H9 (cell line): ENCODE data around the gene UFSP2. TPM values are rescaled to one million over a fixed set of nuclear protein-coding genes. Genes with fewer than 3 reads are reported as not detected.

Experiments used
- DNase-seq: peaks from one replicate; pipeline ENCODE4 v3.0.0-alpha.2; 2017
- H2AFZ ChIP-seq: one replicate; pipeline ENCODE4 v1.6.1; 2013; ENCODE audit warnings: mild to moderate bottlenecking, low read length, control low read depth, moderate library complexity
- H2AK5ac ChIP-seq: 2 replicates; pipeline ENCODE4 v1.6.1; 2013; ENCODE audit warnings: low read length, control low read depth, mixed read lengths; ENCODE audit not compliant: insufficient read length
- H2BK120ac ChIP-seq: one replicate; pipeline ENCODE4 v1.6.1; 2013; ENCODE audit warnings: low read depth, mild to moderate bottlenecking, low read length, control low read depth, inconsistent platforms; ENCODE audit not compliant: poor library complexity, severe bottlenecking
- H2BK12ac ChIP-seq: 2 replicates; pipeline ENCODE4 v1.6.1; 2013; ENCODE audit warnings: low read length, control low read depth, mixed read lengths, low read depth; ENCODE audit not compliant: insufficient read length
- H2BK15ac ChIP-seq: 2 replicates; pipeline ENCODE4 v1.6.1; 2013; ENCODE audit warnings: low read depth, low read length, control low read depth
- H2BK20ac ChIP-seq: one replicate; pipeline ENCODE4 v1.6.1; 2013; ENCODE audit warnings: low read depth, mild to moderate bottlenecking, low read length, control low read depth, inconsistent platforms; ENCODE audit not compliant: poor library complexity, severe bottlenecking
- H2BK5ac ChIP-seq: 2 replicates; pipeline ENCODE4 v1.6.1; 2013; ENCODE audit warnings: low read length, control low read depth, mixed read lengths; ENCODE audit not compliant: insufficient read length
- H3K14ac ChIP-seq: 2 replicates; pipeline ENCODE4 v1.6.1; 2013; ENCODE audit warnings: low read length, control low read depth; ENCODE audit not compliant: insufficient read depth
- H3K18ac ChIP-seq: 2 replicates; pipeline ENCODE4 v1.6.1; 2013; ENCODE audit warnings: low read depth, mild to moderate bottlenecking, mixed read lengths, low read length, control low read depth; ENCODE audit not compliant: insufficient read length
- H3K23ac ChIP-seq: 2 replicates; pipeline ENCODE4 v1.6.1; 2013; ENCODE audit warnings: low read length, control low read depth, mixed read lengths, low read depth; ENCODE audit not compliant: insufficient read length
- H3K23me2 ChIP-seq: 2 replicates; pipeline ENCODE4 v1.6.1; 2013; ENCODE audit warnings: low read depth, mild to moderate bottlenecking, mixed read lengths, low read length, control low read depth; ENCODE audit not compliant: insufficient read length, poor library complexity, severe bottlenecking
- H3K27ac ChIP-seq: 2 replicates; pipeline ENCODE4 v1.5.1; 2013; ENCODE audit warnings: low read length, control low read depth, mixed read lengths, low read depth; ENCODE audit not compliant: insufficient read length
- H3K27me3 ChIP-seq: 2 replicates; pipeline ENCODE4 v1.6.1; 2013; ENCODE audit warnings: low read length, control low read depth, inconsistent platforms; ENCODE audit not compliant: insufficient read depth
- H3K4ac ChIP-seq: 2 replicates; pipeline ENCODE4 v1.6.1; 2013; ENCODE audit warnings: low read depth, mild to moderate bottlenecking, control low read depth, inconsistent platforms, low read length, moderate library complexity
- H3K4me1 ChIP-seq: 2 replicates; pipeline ENCODE4 v1.6.1; 2013; ENCODE audit warnings: low read length, control low read depth, inconsistent platforms; ENCODE audit not compliant: insufficient read depth
- H3K4me2 ChIP-seq: 2 replicates; pipeline ENCODE4 v1.6.1; 2013; ENCODE audit warnings: low read length, control low read depth, mixed read lengths; ENCODE audit not compliant: insufficient read length, insufficient read depth
- H3K56ac ChIP-seq: 2 replicates; pipeline ENCODE4 v1.6.1; 2013; ENCODE audit warnings: low read depth, mild to moderate bottlenecking, mixed read lengths, low read length, control low read depth; ENCODE audit not compliant: insufficient read length
- H3K79me1 ChIP-seq: 2 replicates; pipeline ENCODE4 v1.6.1; 2013; ENCODE audit warnings: low read depth, mild to moderate bottlenecking, moderate library complexity, low read length, control low read depth, inconsistent platforms; ENCODE audit not compliant: insufficient read depth, poor library complexity, severe bottlenecking
- H3K79me2 ChIP-seq: 2 replicates; pipeline ENCODE4 v1.6.1; 2013; ENCODE audit warnings: low read length, control low read depth, inconsistent platforms; ENCODE audit not compliant: insufficient read depth
- H3K9ac ChIP-seq: 2 replicates; pipeline ENCODE4 v1.6.1; 2013; ENCODE audit warnings: low read length, control low read depth, mixed read lengths; ENCODE audit not compliant: insufficient read length; ENCODE audit errors: extremely low read depth
- H3K9me3 ChIP-seq: one replicate; pipeline ENCODE4 v1.6.1; 2013; ENCODE audit warnings: low read depth, low read length, inconsistent platforms; ENCODE audit not compliant: control insufficient read depth
- H3T11ph ChIP-seq: one replicate; pipeline ENCODE4 v1.6.1; 2013; ENCODE audit warnings: mild to moderate bottlenecking, low read length, control low read depth, inconsistent platforms
- H4K20me1 ChIP-seq: one replicate; pipeline ENCODE4 v1.6.1; 2013; ENCODE audit not compliant: control insufficient read depth, insufficient read length, insufficient read depth
- H4K5ac ChIP-seq: 2 replicates; pipeline ENCODE4 v1.6.1; 2013; ENCODE audit warnings: low read depth, mild to moderate bottlenecking, mixed read lengths, low read length, control low read depth; ENCODE audit not compliant: insufficient read length
- H4K8ac ChIP-seq: replicated peaks from 2 replicates; pipeline ENCODE4 v1.6.1; 2013; ENCODE audit warnings: low read length, control low read depth, mixed read lengths, low read depth; ENCODE audit not compliant: insufficient read length
- H4K91ac ChIP-seq: 2 replicates; pipeline ENCODE4 v1.6.1; 2013; ENCODE audit warnings: low read depth, mild to moderate bottlenecking, moderate library complexity, mixed read lengths, low read length, control low read depth; ENCODE audit not compliant: insufficient read length
- H3K27ac Mint-ChIP-seq, 3 experiments: 2 replicates in 2 of 3; 3 replicates in 1 of 3; pipeline ENCODE4 v1.8.0; 2020 to 2021; ENCODE audit warnings: mixed read lengths in 3 of 3, mild to moderate bottlenecking in 1 of 3, moderate library complexity in 1 of 3
- H3K27me3 Mint-ChIP-seq: 2 replicates; pipeline ENCODE4 v1.8.0; 2021; ENCODE audit warnings: low read depth, mild to moderate bottlenecking, moderate library complexity, mixed read lengths
- H3K36me3 Mint-ChIP-seq, 3 experiments: 2 replicates in 2 of 3; 3 replicates in 1 of 3; pipeline ENCODE4 v1.8.0; 2020 to 2021; ENCODE audit warnings: low read depth in 3 of 3, mixed read lengths in 3 of 3; ENCODE audit not compliant: insufficient read depth in 1 of 3
- H3K4me1 Mint-ChIP-seq, 2 experiments: 2 replicates each; pipeline ENCODE4 v1.8.0; 2020; ENCODE audit warnings: mixed read lengths in 2 of 2
- H3K4me3 Mint-ChIP-seq, 2 experiments: 2 replicates in 1 of 2; 3 replicates in 1 of 2; pipeline ENCODE4 v1.8.0; 2020 to 2021; ENCODE audit warnings: mild to moderate bottlenecking in 2 of 2, mixed read lengths in 2 of 2, moderate library complexity in 1 of 2
- H3K9me3 Mint-ChIP-seq, 2 experiments: 2 replicates in 1 of 2; 3 replicates in 1 of 2; pipeline ENCODE4 v1.8.0; 2020; ENCODE audit warnings: mild to moderate bottlenecking in 2 of 2, mixed read lengths in 2 of 2, moderate library complexity in 1 of 2
- WGBS: extraction: QIAGEN DNeasy Blood & Tissue Kit; methylation state at CpG from one replicate; pipeline ENCODE4 v1.1.7; 2013; ENCODE audit warnings: missing lambda C conversion rate, low lambda C conversion rate, mixed read lengths; ENCODE audit not compliant: insufficient read length; ENCODE audit errors: extremely low coverage; 5-methylcytosine and 5-hydroxymethylcytosine counted together
- total RNA-seq: library from RNA; stranded (reverse); gene quantifications from 2 replicates; pipeline ENCODE4 v1.2.1, GENCODE V29; 2021
- TF ChIP-seq, protein P1 (sequence below): fragments of 200-600 bp; sonication (generic); conservative IDR thresholded peaks from 3 replicates; pipeline ENCODE4 v1.8.0; 2021; ENCODE audit warnings: antibody characterized with exemption, mild to moderate bottlenecking

The UFSP2 gene
- total RNA-seq, 1 experiment from 2014 or later: 41.1 TPM

DNA sequence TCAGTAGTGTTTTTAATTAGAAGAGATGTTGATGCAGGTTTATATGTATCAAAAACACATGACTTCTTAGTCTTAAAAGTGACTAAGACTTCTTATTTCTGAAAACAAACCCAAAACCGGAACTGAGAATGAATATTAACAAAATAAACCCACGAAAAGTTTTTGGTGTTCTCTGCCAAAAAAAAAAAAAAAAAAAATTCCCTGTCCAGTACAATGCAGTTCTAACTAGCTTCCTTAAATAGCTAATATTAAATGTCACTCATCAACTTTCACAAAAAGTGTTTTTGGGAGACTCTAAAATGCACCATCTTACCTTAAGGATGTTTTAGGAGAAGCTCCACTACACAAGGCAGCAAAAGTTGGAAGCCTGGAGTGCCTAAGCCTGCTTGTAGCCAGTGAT, 27.1 kb downstream of the UFSP2 start:
- Histone ChIP-seq H4K20me1 (no peaks in the 10 kb centered on the region), H3K14ac (no peak overlapping the region), H3K79me1 (no peaks in the 10 kb centered on the region), H4K91ac (no peak overlapping the region), H2AK5ac (no peak overlapping the region), H3K4me1 (no peaks in the 10 kb centered on the region), H3K56ac (no peak overlapping the region), H3T11ph (no peak overlapping the region), H2BK12ac (no peak overlapping the region), H3K27ac (no peak overlapping the region), H3K18ac (no peak overlapping the region), H2AFZ (no peak overlapping the region), H3K23me2 (peaks cover 9% of the 10 kb centered on the region), H3K79me2 (no peaks in the 10 kb centered on the region), H2BK20ac (no peak overlapping the region), H3K9me3 (no peaks in the 10 kb centered on the region), H2BK5ac (no peak overlapping the region), H3K27me3 (no peaks in the 10 kb centered on the region), H3K23ac (no peak overlapping the region), H3K9ac (no peak overlapping the region), H4K8ac (no peak overlapping the region), H2BK120ac (no peak overlapping the region), H3K4ac (no peak overlapping the region), H2BK15ac (no peak overlapping the region), H4K5ac (no peak overlapping the region), H3K4me2 (no peak overlapping the region)
- peaks cover 2% of the 10 kb centered on the region; the same call in 1 of the 2 replicates for H3K27me3 Mint-ChIP-seq
- DNase-seq: no peak
- H3K9me3 Mint-ChIP-seq: peaks cover 0 to 2% of the 10 kb centered on the region in 2 experiments; a peak in 1 of 5 replicates
- H3K36me3 Mint-ChIP-seq: peaks cover 1 to 46% (median 45%) of the 10 kb centered on the region in 3 experiments; a peak in 6 of 7 replicates
- no peak overlapping the region for H3K27ac Mint-ChIP-seq
- no CpG with 5 or more reads among the region's 2 CpGs for WGBS
- H3K4me1 Mint-ChIP-seq: peaks cover 18 to 24% of the 10 kb centered on the region in 2 experiments
- no peak overlapping the region for H3K4me3 Mint-ChIP-seq
- TF ChIP-seq, protein P1, sequence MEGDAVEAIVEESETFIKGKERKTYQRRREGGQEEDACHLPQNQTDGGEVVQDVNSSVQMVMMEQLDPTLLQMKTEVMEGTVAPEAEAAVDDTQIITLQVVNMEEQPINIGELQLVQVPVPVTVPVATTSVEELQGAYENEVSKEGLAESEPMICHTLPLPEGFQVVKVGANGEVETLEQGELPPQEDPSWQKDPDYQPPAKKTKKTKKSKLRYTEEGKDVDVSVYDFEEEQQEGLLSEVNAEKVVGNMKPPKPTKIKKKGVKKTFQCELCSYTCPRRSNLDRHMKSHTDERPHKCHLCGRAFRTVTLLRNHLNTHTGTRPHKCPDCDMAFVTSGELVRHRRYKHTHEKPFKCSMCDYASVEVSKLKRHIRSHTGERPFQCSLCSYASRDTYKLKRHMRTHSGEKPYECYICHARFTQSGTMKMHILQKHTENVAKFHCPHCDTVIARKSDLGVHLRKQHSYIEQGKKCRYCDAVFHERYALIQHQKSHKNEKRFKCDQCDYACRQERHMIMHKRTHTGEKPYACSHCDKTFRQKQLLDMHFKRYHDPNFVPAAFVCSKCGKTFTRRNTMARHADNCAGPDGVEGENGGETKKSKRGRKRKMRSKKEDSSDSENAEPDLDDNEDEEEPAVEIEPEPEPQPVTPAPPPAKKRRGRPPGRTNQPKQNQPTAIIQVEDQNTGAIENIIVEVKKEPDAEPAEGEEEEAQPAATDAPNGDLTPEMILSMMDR: no peak
